Activated naive CD8-positive, alpha-beta T cell (primary cell): ENCODE data around the gene CREB3L4.

Experiments used
- H3K27ac Mint-ChIP-seq: one replicate; pipeline ENCODE4 v1.8.0; 2021; ENCODE audit warnings: mixed read lengths
- H3K27me3 Mint-ChIP-seq: one replicate; pipeline ENCODE4 v1.8.0; 2021; ENCODE audit warnings: mixed read lengths
- H3K36me3 Mint-ChIP-seq: one replicate; pipeline ENCODE4 v1.8.0; 2021; ENCODE audit warnings: mixed read lengths
- H3K4me1 Mint-ChIP-seq: one replicate; pipeline ENCODE4 v1.8.0; 2021; ENCODE audit warnings: low read depth, mixed read lengths
- H3K4me3 Mint-ChIP-seq: one replicate; pipeline ENCODE4 v1.8.0; 2021; ENCODE audit warnings: mild to moderate bottlenecking, mixed read lengths
- H3K9me3 Mint-ChIP-seq: one replicate; pipeline ENCODE4 v1.8.0; 2021; ENCODE audit warnings: low read depth, mixed read lengths

Gene CREB3L4

GRCh38 chr1:153945131-153945794 is 22.4 kb upstream of the CREB3L4 start:
- Mint-ChIP-seq H3K4me3 (peak overlapping the region; percentile 92), H3K27ac (peak overlapping the region; percentile 91), H3K36me3 (peaks cover 2% of the 10 kb centered on the region), H3K27me3 (no peaks in the 10 kb centered on the region), H3K4me1 (peaks cover 30% of the 10 kb centered on the region), H3K9me3 (no peaks in the 10 kb centered on the region)

- Mint-ChIP-seq H3K9me3 (no peaks in the 10 kb centered on the region), H3K27ac (peak overlapping the region; percentile 91), H3K36me3 (peaks cover 4% of the 10 kb centered on the region), H3K27me3 (no peaks in the 10 kb centered on the region), H3K4me1 (peaks cover 31% of the 10 kb centered on the region), H3K4me3 (peak overlapping the region; percentile 92)
Observed at GRCh38 chr1:153945795-153946621, 21.7 kb upstream of the CREB3L4 start.

- peaks cover 4% of the 10 kb centered on the region for H3K36me3 Mint-ChIP-seq
Observed at GRCh38 chr1:153946622-153947241, 21.0 kb upstream of the CREB3L4 start, which contains the start of gene DENND4B. DENND4B (minus strand) TSS chr1:153946718; CDS start chr1:153944374, 2,344 bp downstream.

GRCh38 chr1:153951183-153951582 is 16.5 kb upstream of the CREB3L4 start:
- Mint-ChIP-seq H3K27me3 (no peaks in the 10 kb centered on the region), H3K4me1 (peaks cover 31% of the 10 kb centered on the region), H3K36me3 (peaks cover 7% of the 10 kb centered on the region), H3K27ac (peak overlapping the region; percentile 55), H3K9me3 (no peaks in the 10 kb centered on the region), H3K4me3 (no peak overlapping the region)

More at GRCh38 chr1:153946622-153947241, 21.0 kb upstream of the CREB3L4 start, which contains the start of gene DENND4B:
- Mint-ChIP-seq H3K27ac (peak within 1 kb of the TSS; percentile 91), H3K27me3 (no peaks in the 10 kb centered on the region), H3K4me3 (peak within 1 kb of the TSS; percentile 92), H3K9me3 (no peaks in the 10 kb centered on the region), H3K4me1 (peaks cover 27% of the 10 kb centered on the region)

- Mint-ChIP-seq H3K9me3 (no peaks in the 10 kb centered on the region), H3K4me3 (no peak overlapping the region), H3K27ac (no peak overlapping the region), H3K4me1 (peaks cover 37% of the 10 kb centered on the region), H3K36me3 (peaks cover 7% of the 10 kb centered on the region), H3K27me3 (no peaks in the 10 kb centered on the region)
Observed at GRCh38 chr1:153951801-153952200, 15.9 kb upstream of the CREB3L4 start.

- Mint-ChIP-seq H3K27ac (peak overlapping the region; percentile 91), H3K27me3 (no peaks in the 10 kb centered on the region), H3K36me3 (peaks cover 4% of the 10 kb centered on the region), H3K4me3 (peak overlapping the region; percentile 27), H3K4me1 (peaks cover 39% of the 10 kb centered on the region), H3K9me3 (no peaks in the 10 kb centered on the region)
Observed at GRCh38 chr1:153953859-153954365, 13.8 kb upstream of the CREB3L4 start.

GRCh38 chr1:153954826-153955225 is 12.9 kb upstream of the CREB3L4 start:
- H3K4me1 Mint-ChIP-seq: peaks cover 40% of the 10 kb centered on the region
- no peaks in the 10 kb centered on the region for H3K27me3 Mint-ChIP-seq
- peaks cover 4% of the 10 kb centered on the region for H3K36me3 Mint-ChIP-seq
- H3K27ac Mint-ChIP-seq: peak overlapping the region; percentile 91
- H3K9me3 Mint-ChIP-seq: no peaks in the 10 kb centered on the region
- peak overlapping the region; percentile 27 for H3K4me3 Mint-ChIP-seq

GRCh38 chr1:153956997-153957715 is 10.5 kb upstream of the CREB3L4 start:
- H3K27ac Mint-ChIP-seq: peak overlapping the region; percentile 96
- no peaks in the 10 kb centered on the region for H3K9me3 Mint-ChIP-seq
- peaks cover 47% of the 10 kb centered on the region for H3K4me1 Mint-ChIP-seq
- peak overlapping the region; percentile 100 for H3K4me3 Mint-ChIP-seq
- H3K27me3 Mint-ChIP-seq: no peaks in the 10 kb centered on the region
- peaks cover 3% of the 10 kb centered on the region for H3K36me3 Mint-ChIP-seq

GRCh38 chr1:153957744-153958110 is 10.0 kb upstream of the CREB3L4 start:
- no peaks in the 10 kb centered on the region for H3K27me3 Mint-ChIP-seq
- H3K4me1 Mint-ChIP-seq: peaks cover 53% of the 10 kb centered on the region
- peak overlapping the region; percentile 100 for H3K4me3 Mint-ChIP-seq
- H3K27ac Mint-ChIP-seq: peak overlapping the region; percentile 96
- no peaks in the 10 kb centered on the region for H3K9me3 Mint-ChIP-seq
- peaks cover 3% of the 10 kb centered on the region for H3K36me3 Mint-ChIP-seq

GRCh38 chr1:153958111-153958960 is 9.4 kb upstream of the CREB3L4 start, which contains the start of gene CRTC2:
CRTC2 (minus strand) TSS chr1:153958612; CDS start chr1:153958497, 115 bp downstream.
- peaks cover 55% of the 10 kb centered on the region for H3K4me1 Mint-ChIP-seq
- peak within 1 kb of the TSS; percentile 96 for H3K27ac Mint-ChIP-seq
- H3K27me3 Mint-ChIP-seq: no peaks in the 10 kb centered on the region
- peaks cover 3% of the 10 kb centered on the region for H3K36me3 Mint-ChIP-seq
- no peaks in the 10 kb centered on the region for H3K9me3 Mint-ChIP-seq
- peak within 1 kb of the TSS; percentile 100 for H3K4me3 Mint-ChIP-seq

GRCh38 chr1:153958961-153959260 is 8.8 kb upstream of the CREB3L4 start:
- peaks cover 55% of the 10 kb centered on the region for H3K4me1 Mint-ChIP-seq
- H3K4me3 Mint-ChIP-seq: peak overlapping the region; percentile 100
- H3K36me3 Mint-ChIP-seq: peaks cover 3% of the 10 kb centered on the region
- peak overlapping the region; percentile 96 for H3K27ac Mint-ChIP-seq
- no peaks in the 10 kb centered on the region for H3K27me3 Mint-ChIP-seq
- no peaks in the 10 kb centered on the region for H3K9me3 Mint-ChIP-seq

- no peaks in the 10 kb centered on the region for H3K36me3 Mint-ChIP-seq
Observed at GRCh38 chr1:153959454-153959853, 8.2 kb upstream of the CREB3L4 start.

GRCh38 chr1:153960206-153960605 is 7.5 kb upstream of the CREB3L4 start:
- no peak overlapping the region for H3K4me3 Mint-ChIP-seq
- no peaks in the 10 kb centered on the region for H3K36me3 Mint-ChIP-seq
- H3K27ac Mint-ChIP-seq: no peak overlapping the region

More at GRCh38 chr1:153959454-153959853, 8.2 kb upstream of the CREB3L4 start:
- Mint-ChIP-seq H3K4me1 (peaks cover 54% of the 10 kb centered on the region), H3K27ac (peak overlapping the region; percentile 61), H3K27me3 (no peaks in the 10 kb centered on the region), H3K9me3 (no peaks in the 10 kb centered on the region), H3K4me3 (peak overlapping the region; percentile 8)

More at GRCh38 chr1:153960206-153960605, 7.5 kb upstream of the CREB3L4 start:
- Mint-ChIP-seq H3K27me3 (no peaks in the 10 kb centered on the region), H3K9me3 (no peaks in the 10 kb centered on the region), H3K4me1 (peaks cover 48% of the 10 kb centered on the region)
